Peyer's patch (tissue), 4 donors: Measurements from ENCODE around the gene ATF6.

ENCODE experiments used
- CTCF ChIP-seq, 6 experiments: fragments of 450-650 bp in 4 of 6; fragments of 200-600 bp in 2 of 6; sonication (generic) in 1 of 6; IDR thresholded peaks; one replicate each; pipeline ENCODE4 v1.5.1; 2017 to 2019; ENCODE audit warnings: antibody characterized with exemption in 6 of 6, mild to moderate bottlenecking in 3 of 6, moderate library complexity in 1 of 6
- POLR2A ChIP-seq, 2 donors: fragments of 450-650 bp; IDR thresholded peaks; one replicate each; pipeline ENCODE4 v1.5.1; 2017; ENCODE audit warnings: antibody characterized with exemption in 2 of 2, mild to moderate bottlenecking in 2 of 2, moderate library complexity in 2 of 2

GRCh38 chr1:161839591-161839990 lies 73.5 kb downstream of the ATF6 start:
- TF ChIP-seq CTCF (IDR thresholded peaks at IDR 0.05): no peak
- no peak for TF ChIP-seq POLR2A (IDR thresholded peaks at IDR 0.05)
